Islet precursor cell (in vitro differentiated cells): ENCODE results near the gene UNC13A.

Source experiments
- DNase-seq: peaks from one replicate; pipeline ENCODE4 v3.0.0-alpha.2; 2018

Gene UNC13A

DNA sequence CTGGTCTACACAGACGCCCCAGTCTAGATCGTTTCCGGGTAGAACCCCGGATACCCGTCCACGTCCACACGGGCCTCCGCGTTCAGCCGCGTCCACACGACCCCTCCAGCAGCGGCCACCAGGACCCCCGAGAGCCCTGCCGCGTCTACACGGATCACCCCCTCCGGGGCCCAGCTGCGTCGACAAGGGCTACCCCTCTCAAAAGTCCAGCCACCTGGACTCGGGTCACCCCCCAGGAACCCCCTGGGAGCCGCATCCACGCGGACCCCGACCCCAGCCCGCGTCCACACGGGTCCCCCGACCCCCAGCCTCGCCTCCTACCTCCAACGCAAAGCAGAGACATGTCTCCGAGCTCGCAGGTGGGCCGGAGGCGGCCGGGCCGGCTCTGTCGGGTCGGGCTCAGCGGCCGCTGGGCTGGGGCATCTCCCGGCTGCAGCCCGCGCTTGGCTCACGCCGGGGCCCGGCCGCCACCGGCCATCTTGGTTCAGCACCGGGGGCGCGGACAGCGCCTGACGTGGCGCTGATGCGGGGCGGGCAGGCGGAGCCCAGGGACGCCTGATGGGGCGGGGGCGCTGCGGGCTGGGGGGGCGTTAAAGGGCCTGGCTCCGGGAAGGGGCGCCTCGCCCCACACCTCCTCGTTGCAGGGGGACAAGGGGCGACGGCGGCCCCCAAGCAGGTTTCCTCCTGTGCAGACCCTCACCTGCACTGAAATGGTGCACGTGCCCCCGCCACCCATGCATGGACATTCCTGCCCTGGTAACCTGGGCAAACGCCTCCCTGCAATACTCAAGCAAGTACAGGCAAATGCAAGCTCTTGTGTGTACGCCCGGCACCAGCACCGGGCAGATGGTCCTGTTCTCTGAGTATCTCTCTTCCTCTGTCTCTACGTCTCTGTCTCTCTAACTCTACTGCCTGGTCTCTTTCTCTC is at the start of gene UNC13A:
UNC13A (minus strand) TSS at position 498 of the 928 bp plus-strand sequence; CDS start at position 343, 155 bp downstream.
- peak; percentile 88 for DNase-seq

- DNase-seq, result no peak
These were observed 49.6 kb upstream of the UNC13A start for GRCh38 chr19:17737690-17738153.

- no peak for DNase-seq
These were observed 47.3 kb upstream of the UNC13A start for GRCh38 chr19:17735410-17735809.

GRCh38 chr19:17734146-17734545 is 46.0 kb upstream of the UNC13A start:
- no peak for DNase-seq

- DNase-seq, result no peak
These were observed 45.0 kb upstream of the UNC13A start for GRCh38 chr19:17733127-17733526.

- no peak for DNase-seq
These were observed 39.7 kb upstream of the UNC13A start for GRCh38 chr19:17727843-17728242.

DNA sequence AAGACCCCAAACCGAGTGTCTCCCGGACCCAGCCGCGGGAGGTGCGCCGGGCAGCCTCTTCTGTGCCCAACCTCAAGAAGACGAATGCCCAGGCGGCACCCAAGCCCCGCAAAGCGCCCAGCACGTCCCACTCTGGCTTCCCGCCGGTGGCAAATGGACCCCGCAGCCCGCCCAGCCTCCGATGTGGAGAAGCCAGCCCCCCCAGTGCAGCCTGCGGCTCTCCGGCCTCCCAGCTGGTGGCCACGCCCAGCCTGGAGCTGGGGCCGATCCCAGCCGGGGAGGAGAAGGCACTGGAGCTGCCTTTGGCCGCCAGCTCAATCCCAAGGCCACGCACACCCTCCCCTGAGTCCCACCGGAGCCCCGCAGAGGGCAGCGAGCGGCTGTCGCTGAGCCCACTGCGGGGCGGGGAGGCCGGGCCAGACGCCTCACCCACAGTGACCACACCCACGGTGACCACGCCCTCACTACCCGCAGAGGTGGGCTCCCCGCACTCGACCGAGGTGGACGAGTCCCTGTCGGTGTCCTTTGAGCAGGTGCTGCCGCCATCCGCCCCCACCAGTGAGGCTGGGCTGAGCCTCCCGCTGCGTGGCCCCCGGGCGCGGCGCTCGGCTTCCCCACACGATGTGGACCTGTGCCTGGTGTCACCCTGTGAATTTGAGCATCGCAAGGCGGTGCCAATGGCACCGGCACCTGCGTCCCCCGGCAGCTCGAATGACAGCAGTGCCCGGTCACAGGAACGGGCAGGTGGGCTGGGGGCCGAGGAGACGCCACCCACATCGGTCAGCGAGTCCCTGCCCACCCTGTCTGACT is 39.0 kb upstream of the UNC13A start:
- no peak for DNase-seq

DNA sequence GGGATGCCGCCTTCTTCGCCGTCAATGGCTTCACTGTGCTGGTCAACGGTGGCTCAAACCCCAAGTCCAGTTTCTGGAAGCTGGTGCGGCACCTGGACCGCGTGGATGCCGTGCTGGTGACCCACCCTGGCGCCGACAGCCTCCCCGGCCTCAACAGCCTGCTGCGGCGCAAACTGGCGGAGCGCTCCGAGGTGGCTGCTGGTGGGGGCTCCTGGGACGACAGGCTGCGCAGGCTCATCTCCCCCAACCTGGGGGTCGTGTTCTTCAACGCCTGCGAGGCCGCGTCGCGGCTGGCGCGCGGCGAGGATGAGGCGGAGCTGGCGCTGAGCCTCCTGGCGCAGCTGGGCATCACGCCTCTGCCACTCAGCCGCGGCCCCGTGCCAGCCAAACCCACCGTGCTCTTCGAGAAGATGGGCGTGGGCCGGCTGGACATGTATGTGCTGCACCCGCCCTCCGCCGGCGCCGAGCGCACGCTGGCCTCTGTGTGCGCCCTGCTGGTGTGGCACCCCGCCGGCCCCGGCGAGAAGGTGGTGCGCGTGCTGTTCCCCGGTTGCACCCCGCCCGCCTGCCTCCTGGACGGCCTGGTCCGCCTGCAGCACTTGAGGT is 38.1 kb upstream of the UNC13A start:
- no peak for DNase-seq

DNA sequence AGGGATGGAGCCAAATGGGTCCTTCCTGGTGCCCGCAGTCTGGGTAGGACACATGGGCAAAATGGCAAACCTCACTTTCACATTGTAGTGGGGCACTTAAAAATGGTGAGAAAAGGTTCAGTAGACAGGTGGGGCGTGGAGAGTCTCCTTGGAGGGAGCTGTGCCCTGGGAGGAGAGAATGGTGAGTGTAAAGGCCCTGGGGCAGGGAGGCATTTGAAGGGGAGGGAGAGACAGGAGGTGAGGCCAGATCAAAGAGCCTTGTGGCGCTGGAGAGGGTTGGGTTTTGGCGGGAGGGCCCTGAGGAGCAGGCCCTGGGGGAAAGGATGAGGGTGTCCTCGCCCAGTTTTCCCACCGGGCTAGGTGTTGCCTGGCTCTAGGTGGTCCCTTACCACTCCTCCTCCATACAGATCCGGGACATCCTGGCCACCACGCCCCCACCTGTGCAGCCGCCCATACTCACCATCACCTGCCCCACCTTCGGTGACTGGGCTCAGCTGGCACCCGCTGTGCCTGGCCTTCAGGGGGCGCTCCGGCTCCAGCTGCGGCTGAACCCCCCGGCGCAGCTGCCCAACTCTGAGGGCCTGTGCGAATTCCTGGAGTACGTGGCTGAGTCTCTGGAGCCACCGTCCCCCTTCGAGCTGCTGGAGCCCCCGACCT is 37.4 kb upstream of the UNC13A start:
- no peak for DNase-seq

- DNase-seq, result no peak
These were observed 36.5 kb upstream of the UNC13A start for GRCh38 chr19:17724655-17725054.

DNA sequence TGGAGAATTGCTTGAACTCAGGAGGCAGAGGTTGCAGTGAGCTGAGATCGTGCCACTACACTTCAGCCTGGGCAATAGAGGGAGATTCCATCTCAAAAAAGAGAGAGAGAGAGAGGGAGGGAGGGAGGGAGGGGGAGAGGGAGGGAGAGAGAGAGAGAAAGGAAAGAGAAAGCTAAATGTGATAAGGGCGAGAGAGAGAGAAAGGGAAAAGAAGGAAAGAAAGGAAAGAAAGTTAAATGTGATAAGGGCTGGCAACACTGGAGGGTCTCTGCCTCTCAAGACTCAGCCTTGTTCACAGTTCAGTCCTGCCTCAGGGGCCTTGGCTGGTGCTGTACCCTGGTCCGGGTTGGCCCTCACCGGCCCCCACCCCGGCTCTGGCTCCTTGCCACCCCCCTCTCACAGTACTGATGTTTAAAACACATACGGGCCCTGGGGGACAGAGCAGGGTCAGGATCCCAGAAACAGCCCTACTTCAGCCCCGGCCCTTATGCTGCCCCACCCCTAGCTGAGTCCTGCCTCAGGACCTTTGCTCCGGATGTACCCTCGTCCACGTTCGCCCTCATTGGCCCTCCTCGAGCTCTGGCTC is 34.6 kb upstream of the UNC13A start:
- DNase-seq, result no peak

DNA sequence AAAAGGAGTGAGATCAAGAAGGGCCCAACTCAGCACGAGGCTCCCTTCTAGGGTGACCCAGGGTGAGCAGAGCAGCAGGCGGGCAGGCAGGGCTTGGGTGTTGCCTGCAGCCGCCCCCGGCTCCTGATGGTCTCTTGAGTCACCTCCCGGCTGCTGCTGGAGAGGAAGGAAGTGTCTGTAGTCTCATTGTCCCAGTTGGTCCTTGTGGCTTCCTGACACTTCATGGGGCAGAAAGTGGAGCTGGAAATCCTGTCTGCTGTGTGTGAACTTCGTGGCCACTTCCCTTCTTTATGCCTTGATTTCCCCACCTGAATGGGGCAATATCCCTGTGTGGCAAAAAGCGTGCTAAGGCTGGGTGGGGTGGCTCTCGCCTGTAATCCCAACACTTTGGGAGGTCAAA is 33.7 kb upstream of the UNC13A start:
- no peak for DNase-seq

DNA sequence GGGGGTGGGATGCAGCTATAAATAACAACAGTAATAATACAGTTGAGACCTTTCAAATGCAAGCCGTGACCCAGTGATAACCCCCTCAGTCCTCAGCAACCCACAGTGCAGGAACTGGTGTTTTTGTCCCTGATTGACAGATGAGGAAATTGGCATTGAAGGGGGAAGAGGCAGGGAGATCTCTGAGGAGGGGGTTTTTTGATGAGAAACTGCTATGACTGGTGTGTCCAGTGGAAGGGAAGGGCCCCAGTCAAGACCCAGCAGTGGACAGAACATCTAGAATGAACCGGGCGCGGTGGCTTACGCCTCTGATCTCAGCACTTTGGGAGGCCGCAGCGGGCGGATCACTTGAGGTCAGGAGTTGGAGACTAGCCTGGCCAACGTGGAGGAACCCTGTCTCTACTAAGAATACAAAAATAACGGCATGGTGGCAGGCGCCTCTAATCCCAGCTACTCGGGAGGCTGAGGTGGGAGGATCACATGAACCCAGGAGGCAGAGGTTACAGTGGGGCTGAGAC is 33.0 kb upstream of the UNC13A start:
- DNase-seq, result no peak

GRCh38 chr19:17720440-17720839 is 32.3 kb upstream of the UNC13A start:
- no peak for DNase-seq

DNA sequence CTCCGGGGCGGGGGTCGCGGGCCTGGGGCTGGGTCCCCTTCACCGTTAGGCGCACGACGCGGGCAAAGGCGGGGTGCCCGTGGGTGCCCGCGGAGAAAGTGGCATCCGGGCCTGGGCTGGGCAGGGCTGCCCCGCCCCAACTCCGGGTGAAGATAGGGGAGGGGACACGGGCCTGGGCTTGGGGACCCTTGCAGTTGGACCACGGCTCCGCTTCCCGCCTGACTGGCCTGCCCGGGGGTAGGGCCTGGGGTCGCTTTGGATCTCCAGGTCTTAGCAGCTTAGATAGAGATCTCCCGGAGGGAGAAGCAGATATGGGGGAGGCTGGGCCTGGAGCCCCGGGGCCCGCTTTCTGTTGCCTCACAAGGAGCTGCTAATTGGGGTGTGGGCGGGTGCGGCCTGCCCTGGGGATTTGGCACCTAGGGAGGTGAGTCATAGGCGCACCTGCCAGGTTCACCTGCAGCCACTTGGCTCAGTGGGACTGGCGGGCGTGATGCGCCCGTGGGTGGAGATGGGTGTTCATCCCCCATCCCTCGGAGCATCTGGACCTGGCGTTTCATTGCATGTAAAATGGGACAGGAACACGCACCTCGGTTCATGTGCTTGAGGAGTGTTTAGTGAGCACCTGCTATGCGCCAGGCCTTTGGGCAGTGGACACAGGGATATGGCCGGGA is 31.7 kb upstream of the UNC13A start:
- no peak for DNase-seq

- peak; percentile 88 for DNase-seq
These were observed 31.0 kb upstream of the UNC13A start, which contains the start of gene MAP1S for GRCh38 chr19:17718947-17719711. Gene MAP1S (plus strand): TSS chr19:17719480. CDS start chr19:17719503, 23 bp downstream.

DNA sequence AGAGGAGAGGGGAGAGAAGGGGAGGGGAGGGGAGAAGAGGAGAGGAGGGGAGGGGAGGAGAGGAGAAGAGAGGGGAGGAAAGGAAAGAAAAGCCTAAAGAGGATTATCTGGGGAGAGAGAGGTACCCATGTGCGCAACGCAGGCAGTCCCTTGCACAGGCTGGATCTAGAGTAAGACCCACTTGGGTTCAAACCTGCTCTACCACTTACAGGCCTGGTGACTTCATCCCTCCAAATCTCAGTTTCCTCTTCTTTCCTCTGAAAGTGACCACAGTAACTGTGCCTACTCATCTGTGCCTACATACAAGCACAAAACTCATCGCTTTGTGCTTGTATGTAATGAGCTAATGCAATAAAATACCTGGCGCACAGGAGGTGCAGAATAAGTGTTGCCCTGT is 30.4 kb upstream of the UNC13A start:
- DNase-seq, result no peak

DNA sequence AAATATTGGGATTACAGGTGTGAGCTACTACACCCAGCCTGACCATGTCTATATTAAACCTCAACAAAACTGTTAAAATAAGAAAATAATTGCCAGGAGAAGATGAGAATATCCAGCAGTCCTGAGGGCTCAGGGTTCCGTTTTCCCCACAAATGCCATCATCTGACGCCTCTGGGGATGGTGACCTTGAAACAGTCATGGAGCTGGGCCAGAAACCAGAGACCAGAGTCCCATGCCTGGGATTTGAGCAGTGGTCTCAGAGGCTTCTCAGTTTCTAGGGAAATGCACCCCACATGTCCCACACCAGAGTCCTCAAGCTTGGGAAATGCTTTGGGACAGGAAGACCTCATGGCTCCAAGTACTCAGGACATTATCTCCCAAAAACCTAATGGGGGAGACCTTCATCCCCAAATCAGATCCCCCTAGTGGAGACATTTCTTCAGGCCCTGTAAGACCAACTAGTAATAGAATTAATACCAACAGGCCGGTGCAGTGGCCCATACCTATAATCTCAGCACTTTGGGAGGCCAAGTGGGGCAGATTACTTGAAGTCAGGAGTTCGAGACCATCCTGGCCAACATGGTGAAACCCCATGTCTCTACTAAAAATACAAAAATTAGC is 28.3 kb upstream of the UNC13A start:
- DNase-seq, result no peak

GRCh38 chr19:17711851-17712250 is 23.7 kb upstream of the UNC13A start:
- DNase-seq, result no peak

DNA sequence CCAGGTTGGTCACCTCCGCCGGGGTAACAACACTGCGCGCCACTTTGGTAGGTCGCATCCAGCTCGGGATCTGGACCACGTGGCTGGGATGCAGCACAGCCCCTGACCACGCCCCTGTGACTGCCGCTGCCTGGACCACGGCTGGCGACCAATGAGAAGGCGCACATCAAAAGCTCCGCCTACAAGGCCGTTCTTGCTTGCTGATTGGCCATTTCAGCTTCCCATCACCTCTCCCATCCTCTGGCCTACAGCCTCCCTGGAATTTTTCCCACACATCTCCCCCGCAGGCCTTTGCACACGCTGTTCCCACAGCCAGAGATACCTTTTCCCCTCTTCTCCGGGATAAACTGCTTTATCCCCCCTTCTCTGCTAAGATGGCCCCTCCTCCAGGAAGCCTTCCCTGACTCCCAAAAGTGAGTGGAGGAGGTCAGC is 18.6 kb upstream of the UNC13A start:
- peak; percentile 85 for DNase-seq
